ENCODE data around the gene PLA2G4A.
A peak's percentile ranks its signal among the peaks of the same experiment; 100 is the strongest.
"Not testable (repeated sequence)": the region's sequence is repeated elsewhere in the genome, so short reads cannot be mapped to it uniquely, and the experiment has no call there.

PLA2G4A gene

DNA sequence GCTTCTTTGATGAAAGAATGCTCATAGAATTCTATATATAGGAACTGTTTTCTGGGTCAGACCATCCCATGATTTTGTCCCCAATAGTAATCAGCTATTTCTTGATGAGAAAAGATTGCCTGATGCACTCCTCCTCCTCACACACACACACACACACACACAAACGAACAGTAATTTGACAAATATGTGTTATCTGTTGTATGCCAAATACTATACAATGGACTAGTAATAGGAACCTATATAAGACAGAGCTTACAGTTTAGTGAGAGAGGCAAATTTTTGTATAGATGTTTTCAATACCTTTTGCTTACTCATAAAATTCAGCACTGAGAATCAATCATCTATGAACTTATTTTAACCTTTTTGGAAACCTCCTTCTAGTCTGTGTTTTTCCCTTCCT lies 76.8 kb downstream of the PLA2G4A start:
- TF ChIP-seq CTCF (IDR thresholded peaks at IDR 0.05; ENCODE audit: low read depth, low read length), result no peak
- DNase-seq (ENCODE audit: low read depth, low spot score), result no peak
- no peak overlapping the region for H3K4me3 ChIP-seq (ENCODE audit: low read depth, low read length)
- in situ Hi-C loops (cut with HindIII; ENCODE audit: low sequenced_read_pairs), result no loop called here

GRCh38 chr1:186915555-186915954 lies 86.8 kb downstream of the PLA2G4A start:
- in situ Hi-C loops (cut with HindIII; ENCODE audit: low sequenced_read_pairs), result no loop called here
- no peak for TF ChIP-seq CTCF (IDR thresholded peaks at IDR 0.05; ENCODE audit: low read depth, low read length)
- DNase-seq (ENCODE audit: low read depth, low spot score), result no peak
- H3K4me3 ChIP-seq (ENCODE audit: low read depth, low read length), result no peak overlapping the region

DNA sequence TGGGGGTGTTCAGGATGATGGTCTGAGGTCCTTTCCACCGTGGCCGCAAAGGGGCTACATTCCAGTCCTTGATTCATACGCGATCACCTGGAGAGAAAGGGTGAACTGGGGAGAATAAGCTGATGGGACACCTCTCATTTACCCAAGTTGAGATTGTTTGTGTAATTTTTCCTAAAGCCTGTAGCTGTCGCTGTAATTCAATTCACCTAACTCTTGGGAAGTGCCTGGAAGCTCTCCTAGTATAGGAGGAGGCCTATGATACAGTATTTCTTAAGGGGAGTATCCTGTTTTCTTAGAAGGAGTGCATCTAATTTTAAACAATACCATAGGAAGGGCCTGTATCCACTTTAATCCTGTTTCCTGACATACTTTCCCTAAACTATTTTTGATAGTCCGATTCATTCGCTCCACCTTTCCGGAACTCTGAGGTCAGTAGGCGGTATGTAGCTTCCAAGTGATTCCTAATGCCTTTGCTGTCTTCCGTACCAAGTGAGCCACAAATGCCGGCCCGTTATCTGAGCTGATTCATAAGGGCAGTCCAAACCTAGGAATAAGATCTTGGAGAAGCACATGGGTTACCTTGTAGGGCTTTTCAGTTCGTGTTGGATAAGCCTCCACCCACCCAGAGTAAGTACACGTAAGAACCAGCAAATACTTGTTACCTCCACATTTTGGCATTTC lies 88.5 kb downstream of the PLA2G4A start:
- H3K4me3 ChIP-seq (ENCODE audit: low read depth, low read length); in situ Hi-C loops (cut with HindIII; ENCODE audit: low sequenced_read_pairs): not testable (repeated sequence)
- DNase-seq (ENCODE audit: low read depth, low spot score), result peak; percentile 39
- peak; percentile 24 for TF ChIP-seq CTCF (IDR thresholded peaks at IDR 0.05; ENCODE audit: low read depth, low read length)

- DNase-seq (ENCODE audit: low read depth, low spot score); in situ Hi-C loops (cut with HindIII; ENCODE audit: low sequenced_read_pairs); H3K4me3 ChIP-seq (ENCODE audit: low read depth, low read length): not testable (repeated sequence)
These were observed 92.6 kb downstream of the PLA2G4A start for GRCh38 chr1:186921386-186921785.

- DNase-seq (ENCODE audit: low read depth, low spot score); in situ Hi-C loops (cut with HindIII; ENCODE audit: low sequenced_read_pairs); H3K4me3 ChIP-seq (ENCODE audit: low read depth, low read length): not testable (repeated sequence)
These were observed 94.1 kb downstream of the PLA2G4A start for GRCh38 chr1:186922814-186923213.

- no peak for TF ChIP-seq CTCF (IDR thresholded peaks at IDR 0.05; ENCODE audit: low read depth, low read length)
- in situ Hi-C loops (cut with HindIII; ENCODE audit: low sequenced_read_pairs), result no loop called here
- H3K4me3 ChIP-seq (ENCODE audit: low read depth, low read length), result no peak overlapping the region
- no peak for DNase-seq (ENCODE audit: low read depth, low spot score)
These were observed 94.7 kb downstream of the PLA2G4A start for GRCh38 chr1:186923486-186923885.

DNA sequence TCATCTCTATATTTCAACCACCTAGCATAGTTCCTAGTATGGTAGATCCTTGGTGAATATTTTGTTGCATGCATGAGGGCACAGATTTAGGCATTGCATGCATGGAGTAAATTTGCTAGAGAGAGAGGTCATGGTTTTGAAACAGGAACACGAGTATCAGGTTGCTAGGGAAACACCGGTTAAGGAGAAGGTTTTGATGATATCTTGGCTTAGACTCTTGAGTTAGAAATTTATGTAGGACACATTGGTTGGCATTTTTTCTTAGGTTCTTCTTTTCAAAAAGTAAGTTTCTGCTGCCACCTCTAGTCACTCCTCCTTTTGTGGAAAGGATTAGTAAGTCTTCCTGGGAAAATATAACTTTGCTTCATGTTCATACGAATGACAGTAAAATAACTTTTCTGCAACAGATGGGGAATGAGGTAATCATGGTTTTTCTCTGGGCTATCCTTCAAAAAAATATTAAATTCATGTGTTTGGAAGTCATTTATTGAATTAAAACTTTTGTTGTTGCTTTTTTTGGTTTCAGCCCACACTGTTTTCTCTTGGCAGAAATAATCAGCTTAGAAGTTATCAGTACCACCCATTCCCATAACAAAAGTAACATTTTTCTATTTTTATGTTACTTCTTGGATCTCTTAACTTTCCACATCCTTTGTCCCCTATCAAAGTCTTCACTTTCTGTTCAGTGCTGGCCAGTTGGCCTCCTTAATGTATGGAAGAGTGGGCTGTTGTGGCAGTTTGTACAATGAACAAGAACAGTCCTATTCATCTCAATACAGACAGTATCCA lies 97.3 kb downstream of the PLA2G4A start:
- in situ Hi-C loops (cut with HindIII; ENCODE audit: low sequenced_read_pairs), result no loop called here
- no peak for DNase-seq (ENCODE audit: low read depth, low spot score)
- TF ChIP-seq CTCF (IDR thresholded peaks at IDR 0.05; ENCODE audit: low read depth, low read length), result no peak
- no peak overlapping the region for H3K4me3 ChIP-seq (ENCODE audit: low read depth, low read length)

Measured in astrocyte of the spinal cord (primary cell).